Heart left ventricle (tissue), 13 donors: ENCODE data around the gene EIF2AK2.

Source experiments
- CTCF ChIP-seq, 12 donors: fragments of 200-600 bp; sonication (generic) in 4 of 12; IDR thresholded peaks; one replicate each; pipeline versions ENCODE4 v1.5.0 to v1.8.0; 2018 to 2022; ENCODE audit warnings: antibody characterized with exemption in 12 of 12, mild to moderate bottlenecking in 5 of 12
- POLR2A ChIP-seq, 2 donors: fragments of 450-650 bp; IDR thresholded peaks; one replicate each; pipeline ENCODE4 v1.6.1; 2017; ENCODE audit warnings: antibody characterized with exemption in 2 of 2, mild to moderate bottlenecking in 2 of 2, moderate library complexity in 2 of 2
- donor health status: ischemic (EF 13 %, LVEDD 7.1; RV severe dilation, severe dysfunction).
- donor health status: DM: no; HTN: yes; CAD: no.
- donor health status: DM: no; HTN: no; CAD: no.
- donor health status: ischemic (EF 25% LVEDD 6.9; RV normal size, moderate dysfunction).
- donor health status: ischemic (EF 25% LVEDD 5.7; RV mildly dilated, moderate dysfunction).
- donor health status: ischemic (EF 35%, LVEDD 5.7; RV mildly dilated, moderate dysfunction).
- donor health status: nonischemic (EF 11% LVEDD 7.7; RV severe dilation, severe dysfunction).
- donor health status: DM: yes; HTN: yes; CAD: no.
- donor health status: PGD.
- donor health status: ischemic (EF 29% LVEDD 5.4; RV normal size, mild dysfunction).
- donor health status: nonischemic (EF 23%, LVEDD 6.1; RV moderate dilation, normal function).

- TF ChIP-seq POLR2A (IDR thresholded peaks at IDR 0.05), result no peak
- no peak for TF ChIP-seq CTCF (IDR thresholded peaks at IDR 0.05)
Observed at GRCh38 chr2:37149626-37150322, 7.0 kb downstream of the EIF2AK2 start.
